GM12878 (cell line): Measurements from ENCODE around the gene SPX. TPM values are rescaled to one million over a fixed set of nuclear protein-coding genes. Genes with fewer than 3 reads are reported as not detected.

Source experiments
- ATAC-seq: fragments of 200-7000 bp; cut with Tn5 transposase; 3 replicates; pipeline ENCODE4 v1.9.1; 2020; ENCODE audit warnings: mild to moderate bottlenecking, moderate library complexity
- BruUV-seq: library from RNA; stranded (reverse); fragments of 400-500 nt; replicated peaks from 2 replicates; lab custom pipeline; 2021; lab: Mats Ljungman, UMichigan
- CTCF ChIA-PET: fragments of 300-600 bp; sonication (Branson Sonifier 250); formaldehyde crosslinking; extraction: SDS; loops from one replicate; lab custom pipeline; 2021; ENCODE audit warnings: inconsistent platforms; lab: Yijun Ruan, JAX
- POLR2A ChIA-PET: fragments of 350-600 bp; formaldehyde crosslinking; extraction: SDS; loops from one replicate; lab custom pipeline; 2021; ENCODE audit warnings: inconsistent platforms; lab: Charles Lee
- RAD21 ChIA-PET: fragments of 300-600 bp; sonication (Branson Sonifier 250); formaldehyde crosslinking; loops from one replicate; lab custom pipeline; 2023; ENCODE audit warnings: antibody characterized with exemption; ENCODE audit not compliant: unreplicated experiment; lab: Charles Lee
- SMC1A ChIA-PET: fragments of 300-600 bp; sonication (Branson Sonifier 250); formaldehyde crosslinking; loops from one replicate; lab custom pipeline; 2023; ENCODE audit not compliant: unreplicated experiment, uncharacterized antibody; lab: Charles Lee
- DNase-seq: peaks from one replicate; pipeline ENCODE4 v3.0.0-alpha.2; 2011; ENCODE audit warnings: low read depth, low spot score
- FAIRE-seq: peaks from 3 replicates; lab custom pipeline; 2011; peaks lifted over from hg19 to GRCh38; lab: Jason Lieb, UNC
- H2AFZ ChIP-seq: 2 replicates; pipeline ENCODE4 v1.6.0; 2011; ENCODE audit warnings: low read depth, low read length, control low read depth; ENCODE audit not compliant: control insufficient read depth
- H3K27ac ChIP-seq: 2 replicates; pipeline ENCODE4 v1.5.1; 2011; ENCODE audit warnings: control low read depth; ENCODE audit not compliant: control insufficient read depth, insufficient read depth
- H3K27me3 ChIP-seq, 2 experiments: replicated peaks in 1 of 2; 2 replicates each; pipeline versions ENCODE4 v1.6.0 to v1.6.1; 2011; ENCODE audit warnings: low read length in 1 of 2; ENCODE audit not compliant: control insufficient read depth in 2 of 2, insufficient read depth in 2 of 2
- H3K36me3 ChIP-seq, 2 experiments: 2 replicates each; pipeline ENCODE4 v1.5.1; 2011; ENCODE audit warnings: low read length in 1 of 2; ENCODE audit not compliant: control insufficient read depth in 2 of 2, insufficient read depth in 2 of 2
- H3K4me1 ChIP-seq: 2 replicates; pipeline ENCODE4 v1.6.1; 2011; ENCODE audit warnings: mild to moderate bottlenecking, low read length, moderate library complexity, mixed read lengths; ENCODE audit not compliant: control insufficient read depth, insufficient read depth
- H3K4me2 ChIP-seq: 2 replicates; pipeline ENCODE4 v1.6.0; 2011; ENCODE audit warnings: control low read depth; ENCODE audit not compliant: control insufficient read depth, insufficient read depth
- H3K4me3 ChIP-seq: fragments of 200-600 bp; sonication (generic); 2 replicates; pipeline ENCODE4 v1.5.1; 2016
- H3K79me2 ChIP-seq: 2 replicates; pipeline ENCODE4 v1.6.0; 2011; ENCODE audit warnings: low read length; ENCODE audit not compliant: control insufficient read depth, insufficient read depth
- H3K9ac ChIP-seq: 2 replicates; pipeline ENCODE4 v1.8.0; 2011; ENCODE audit warnings: low read length, control low read depth, mixed read lengths; ENCODE audit not compliant: control insufficient read depth, insufficient read depth
- H3K9me3 ChIP-seq: replicated peaks from 3 replicates; pipeline ENCODE4 v1.5.1; 2011; ENCODE audit warnings: mild to moderate bottlenecking, low read length; ENCODE audit not compliant: control insufficient read depth, insufficient read depth
- H4K20me1 ChIP-seq: 2 replicates; pipeline ENCODE4 v1.6.0; 2011; ENCODE audit not compliant: control insufficient read depth, insufficient read depth
- IKZF2 ChIP-seq, 2 experiments: fragments of 450-650 bp; IDR thresholded peaks; 2 replicates each; pipeline ENCODE4 v1.6.1; 2017; ENCODE audit warnings: mild to moderate bottlenecking in 2 of 2, moderate library complexity in 2 of 2
- LARP7 ChIP-seq: fragments of 450-650 bp; IDR thresholded peaks from 2 replicates; pipeline ENCODE4 v1.6.1; 2017; ENCODE audit warnings: mild to moderate bottlenecking
- NFIC ChIP-seq: IDR thresholded peaks from 2 replicates; pipeline ENCODE4 v1.6.1; 2012; ENCODE audit warnings: low read depth, mild to moderate bottlenecking, inconsistent platforms, low read length, moderate library complexity
- NFYB ChIP-seq: IDR thresholded peaks from 2 replicates; pipeline ENCODE4 v1.6.1; 2011; ENCODE audit warnings: low read depth, mild to moderate bottlenecking, low read length, improper control_type of control experiment, moderate library complexity; ENCODE audit not compliant: insufficient read depth
- RAD21 ChIP-seq: IDR thresholded peaks from 2 replicates; pipeline ENCODE4 v1.6.1; 2011; ENCODE audit warnings: mild to moderate bottlenecking, low read depth, low read length, moderate library complexity; ENCODE audit not compliant: insufficient read depth
- RBBP5 ChIP-seq: fragments of 200-600 bp; sonication (generic); conservative IDR thresholded peaks from 2 replicates; pipeline ENCODE4 v1.6.1; 2016
- RCOR1 ChIP-seq: conservative IDR thresholded peaks from 2 replicates; pipeline ENCODE4 v1.6.1; 2012; ENCODE audit warnings: low read depth, low read length, improper control_type of control experiment
- RELA ChIP-seq: fragments of 450-650 bp; IDR thresholded peaks from 2 replicates; pipeline ENCODE4 v1.8.0; 2014; ENCODE audit warnings: borderline replicate concordance; ENCODE audit not compliant: partially characterized antibody
- SIN3A ChIP-seq: IDR thresholded peaks from 2 replicates; pipeline ENCODE4 v1.6.1; 2012; ENCODE audit warnings: low read depth, low read length, improper control_type of control experiment
- SREBF1 ChIP-seq: IDR thresholded peaks from 2 replicates; pipeline ENCODE4 v1.6.1; 2012; ENCODE audit warnings: mild to moderate bottlenecking, low read length
- STAT3 ChIP-seq: IDR thresholded peaks from 2 replicates; pipeline ENCODE4 v1.6.1; 2011; ENCODE audit warnings: low read depth, low read length, improper control_type of control experiment
- YBX1 ChIP-seq: fragments of 450-650 bp; IDR thresholded peaks from 2 replicates; pipeline ENCODE4 v1.6.1; 2016; ENCODE audit warnings: antibody characterized with exemption
- YY1 ChIP-seq: IDR thresholded peaks from 2 replicates; pipeline ENCODE4 v1.6.1; 2011; ENCODE audit warnings: low read depth, mild to moderate bottlenecking, low read length
- ZSCAN29 ChIP-seq: fragments of 450-650 bp; IDR thresholded peaks from 2 replicates; pipeline ENCODE4 v1.6.1; 2017; ENCODE audit warnings: mild to moderate bottlenecking, moderate library complexity
- WGBS: methylation state at CpG from one replicate; pipeline ENCODE4 v1.1.6; 2016; ENCODE audit warnings: low lambda C conversion rate; ENCODE audit not compliant: insufficient replicate concordance, insufficient coverage; ENCODE audit errors: missing lambda C conversion rate; 5-methylcytosine and 5-hydroxymethylcytosine counted together
- in situ Hi-C: fragments of 300-500 bp; cut with MboI; formaldehyde crosslinking; loops from 9 replicates; pipeline ENCODE4 v1.14.3; 2018; ENCODE audit warnings: mixed read lengths
- intact Hi-C: fragments of 100-400 bp; cut with micrococcal nuclease; formaldehyde crosslinking; loops from one replicate; pipeline ENCODE4 v1.14.2; 2022; ENCODE audit not compliant: unreplicated experiment
- polyA plus RNA-seq, 11 experiments: library from polyadenylated mRNA; depleted of rRNA in 4 of 11; unstranded in 6 of 11; stranded (reverse) in 5 of 11; fragments of >200 nt; fragmentation: Nextera tagmentation in 4 of 11; fragmentation: Illumina TruSeq in 1 of 11; extraction: Ambion mirVana in 4 of 11; extraction: Trizol in 1 of 11; gene quantifications; 1 replicate in 1 of 11; 2 replicates in 10 of 11; pipeline versions ENCODE4 v1.2.1 to v1.2.3, GENCODE V29; 2011 to 2016; ENCODE audit warnings: inconsistent platforms in 2 of 11, missing spikeins in 2 of 11, low read depth in 1 of 11
- total RNA-seq, 4 experiments: library from RNA; depleted of rRNA in 3 of 4; stranded (reverse); fragments of >200 nt in 3 of 4; fragmentation: Illumina TruSeq in 1 of 4; extraction: Trizol in 1 of 4; gene quantifications; 2 replicates each; pipeline versions ENCODE4 v1.2.1 to v1.2.3, GENCODE V29; 2013 to 2021

Gene SPX
- total and polyA plus RNA-seq, 10 of the 15 experiments (the other 5 are each of a cell fraction or from before 2014, with no cell fraction given) = 0.05 TPM; not detected in 8

DNA sequence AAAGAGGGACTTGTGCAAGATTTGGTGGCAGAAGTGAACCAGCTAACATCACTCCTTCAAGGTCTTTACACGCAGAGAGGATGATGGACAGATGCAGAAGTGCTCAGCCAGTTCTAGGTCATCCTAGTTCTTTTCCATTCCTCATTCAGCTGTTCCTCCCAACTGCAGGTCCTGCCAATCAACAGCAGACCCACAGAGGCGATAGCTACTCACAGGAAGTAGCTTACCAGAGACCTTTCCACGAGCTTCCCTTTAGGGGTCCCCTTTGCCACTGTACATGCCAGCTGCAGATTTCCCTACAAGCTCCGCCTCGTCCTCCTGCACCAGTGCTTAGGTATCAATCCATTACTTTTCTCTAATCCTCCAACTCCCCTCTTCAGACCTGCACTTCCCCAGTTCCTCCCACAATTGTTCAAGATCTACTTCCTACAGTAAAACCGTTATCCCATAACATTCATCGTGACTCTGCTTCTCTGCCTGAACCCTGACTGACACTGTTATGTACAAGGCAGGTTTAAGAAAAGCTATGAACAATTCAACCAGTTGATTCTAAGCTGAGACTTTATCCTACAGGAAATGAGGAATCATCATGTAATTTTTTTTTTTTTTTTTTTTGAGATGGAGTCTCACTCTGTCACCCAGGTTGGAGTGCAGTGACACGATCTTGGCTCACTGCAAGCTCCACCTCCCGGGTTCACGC, 47.2 kb upstream of the SPX start:
- Histone ChIP-seq H3K36me3 (peaks cover 8 to 17% of the 10 kb centered on the region in 2 experiments), H3K4me3 (no peak overlapping the region), H3K4me1 (no peaks in the 10 kb centered on the region), H3K79me2 (no peaks in the 10 kb centered on the region), H3K9ac (no peak overlapping the region), H3K27ac (no peak overlapping the region), H2AFZ (no peak overlapping the region), H3K9me3 (no peaks in the 10 kb centered on the region), H3K27me3 (no peaks in the 10 kb centered on the region), H3K4me2 (no peak overlapping the region), H4K20me1 (no peaks in the 10 kb centered on the region)
- intact Hi-C loops (no loop called here), in situ Hi-C loops (no loop called here)
- 86% methylated on average over 7 of the region's 10 CpGs for WGBS
- BruUV-seq = no TSS peak
- DNase-seq (no peak), FAIRE-seq (no peak), ATAC-seq (no peak)
- CTCF ChIA-PET = interaction anchor here (1.3 kb wide), 1 partner anchor 201 kb away, joined by 3 read pairs; no protein-coding TSS in a partner anchor
- POLR2A ChIA-PET = interaction anchor here (0.7 to 1.0 kb wide), 2 partner anchors 21 to 40 kb away, joined by 3 to 5 read pairs; no protein-coding TSS in a partner anchor
- SMC1A ChIA-PET = no interaction called here
- no peak for TF ChIP-seq NFIC
- TF ChIP-seq YBX1 = no peak
- TF ChIP-seq ZSCAN29 = no peak
- TF ChIP-seq IKZF2 (IDR thresholded peaks at IDR 0.05) = no peak
- TF ChIP-seq NFYB = no peak
- no peak for TF ChIP-seq STAT3
- TF ChIP-seq RBBP5 = no peak
- no peak for TF ChIP-seq RELA
- TF ChIP-seq SIN3A = no peak
- no peak for TF ChIP-seq LARP7
- TF ChIP-seq SREBF1 = no peak
- TF ChIP-seq YY1 = no peak
- no peak for TF ChIP-seq RAD21
- no peak for TF ChIP-seq RCOR1
- RAD21 ChIA-PET = interaction anchor here (0.6 to 1.3 kb wide), 2 partner anchors 22 to 231 kb away, joined by 3 to 5 read pairs; partner anchors contain the start of genes GOLT1B and RECQL
